Measurements from ENCODE around the gene MAST4.

Gene MAST4

GRCh38 chr5:67216564-67216963 lies 620.4 kb downstream of the MAST4 start:
- H3K27ac ChIP-seq: no peak overlapping the region
- ChIA-PET CTCF (no interaction called here), POLR2A (ENCODE audit: low non-redundant PET) (no interaction called here)
- TF ChIP-seq, protein P1, sequence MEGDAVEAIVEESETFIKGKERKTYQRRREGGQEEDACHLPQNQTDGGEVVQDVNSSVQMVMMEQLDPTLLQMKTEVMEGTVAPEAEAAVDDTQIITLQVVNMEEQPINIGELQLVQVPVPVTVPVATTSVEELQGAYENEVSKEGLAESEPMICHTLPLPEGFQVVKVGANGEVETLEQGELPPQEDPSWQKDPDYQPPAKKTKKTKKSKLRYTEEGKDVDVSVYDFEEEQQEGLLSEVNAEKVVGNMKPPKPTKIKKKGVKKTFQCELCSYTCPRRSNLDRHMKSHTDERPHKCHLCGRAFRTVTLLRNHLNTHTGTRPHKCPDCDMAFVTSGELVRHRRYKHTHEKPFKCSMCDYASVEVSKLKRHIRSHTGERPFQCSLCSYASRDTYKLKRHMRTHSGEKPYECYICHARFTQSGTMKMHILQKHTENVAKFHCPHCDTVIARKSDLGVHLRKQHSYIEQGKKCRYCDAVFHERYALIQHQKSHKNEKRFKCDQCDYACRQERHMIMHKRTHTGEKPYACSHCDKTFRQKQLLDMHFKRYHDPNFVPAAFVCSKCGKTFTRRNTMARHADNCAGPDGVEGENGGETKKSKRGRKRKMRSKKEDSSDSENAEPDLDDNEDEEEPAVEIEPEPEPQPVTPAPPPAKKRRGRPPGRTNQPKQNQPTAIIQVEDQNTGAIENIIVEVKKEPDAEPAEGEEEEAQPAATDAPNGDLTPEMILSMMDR (conservative IDR thresholded peaks at IDR 0.05; ENCODE audit: low read depth): no peak
- DNase-seq (ENCODE audit: low spot score): no peak

Measured in RWPE1 (cell line).